AG10803 (cell line): Measurements from ENCODE around the gene CEP192.
"Not testable (repeated sequence)": the region's sequence is repeated elsewhere in the genome, so short reads cannot be mapped to it uniquely, and the experiment has no call there.

ENCODE experiments used
- DNase-seq: peaks from one replicate; pipeline ENCODE4 v3.0.0; 2010; ENCODE audit warnings: low read depth
- H3K4me3 ChIP-seq: 2 replicates; pipeline ENCODE4 v1.5.1; 2011; ENCODE audit warnings: mild to moderate bottlenecking, low read length, control low read depth
- CTCF ChIP-seq: conservative IDR thresholded peaks from 2 replicates; pipeline ENCODE4 v1.5.1; 2011; ENCODE audit warnings: mild to moderate bottlenecking, low read length, control low read depth, inconsistent platforms

The CEP192 gene

DNA sequence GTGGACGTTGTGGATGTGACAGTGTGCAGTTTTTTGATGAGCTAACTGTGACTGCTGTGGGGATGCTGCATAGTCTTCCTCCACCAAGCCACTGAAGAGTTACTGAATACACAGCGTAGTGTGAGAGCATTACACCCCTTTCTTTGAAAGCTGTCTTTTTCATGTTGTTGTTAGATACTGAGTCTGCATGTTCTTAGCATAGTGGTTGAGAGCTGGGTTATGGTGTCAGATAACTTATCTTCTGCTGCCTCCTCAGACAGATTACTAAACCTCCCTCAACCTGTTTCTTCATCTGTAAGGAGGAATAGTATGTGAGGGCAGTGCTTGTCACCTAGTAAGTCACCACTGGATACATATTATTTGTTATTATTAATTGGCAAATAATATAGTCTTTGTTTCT is 63.2 kb downstream of the CEP192 start:
- TF ChIP-seq CTCF, result no peak
- DNase-seq, result no peak
- H3K4me3 ChIP-seq, result no peak overlapping the region

GRCh38 chr18:13061630-13062189 is 70.5 kb downstream of the CEP192 start:
- no peak for DNase-seq
- no peak for TF ChIP-seq CTCF
- no peak overlapping the region for H3K4me3 ChIP-seq

DNA sequence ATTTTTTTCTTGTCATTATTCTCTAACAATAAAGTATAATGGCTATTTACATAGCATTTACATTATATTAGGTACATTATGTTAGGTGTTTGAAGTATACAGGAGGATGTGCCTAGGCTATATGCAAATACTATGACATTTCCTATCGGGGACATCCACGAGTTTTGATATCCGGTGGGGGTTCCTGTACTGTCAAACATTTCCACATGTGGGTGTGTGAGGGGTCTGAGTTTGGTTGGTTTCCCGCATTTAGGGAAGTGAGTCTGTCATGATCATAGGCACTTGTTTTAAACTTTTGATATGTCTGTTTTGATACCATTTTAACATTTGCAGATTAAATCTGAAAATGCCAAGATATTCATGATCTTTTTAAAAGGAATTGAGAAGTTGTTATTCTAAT is 76.0 kb downstream of the CEP192 start:
- no peak for DNase-seq
- no peak overlapping the region for H3K4me3 ChIP-seq
- TF ChIP-seq CTCF, result no peak

- H3K4me3 ChIP-seq, result no peak overlapping the region
- DNase-seq, result no peak
- TF ChIP-seq CTCF, result no peak
Observed at GRCh38 chr18:13067966-13068365, 76.8 kb downstream of the CEP192 start.

- H3K4me3 ChIP-seq, result no peak overlapping the region
- peak; percentile 6 for DNase-seq
- TF ChIP-seq CTCF, result no peak
Observed at GRCh38 chr18:13070460-13070859, 79.3 kb downstream of the CEP192 start.

- H3K4me3 ChIP-seq, result no peak overlapping the region
- no peak for DNase-seq
- TF ChIP-seq CTCF, result no peak
Observed at GRCh38 chr18:13076886-13077285, 85.7 kb downstream of the CEP192 start.

GRCh38 chr18:13077473-13077872 is 86.3 kb downstream of the CEP192 start:
- TF ChIP-seq CTCF, result no peak
- DNase-seq, result no peak

DNA sequence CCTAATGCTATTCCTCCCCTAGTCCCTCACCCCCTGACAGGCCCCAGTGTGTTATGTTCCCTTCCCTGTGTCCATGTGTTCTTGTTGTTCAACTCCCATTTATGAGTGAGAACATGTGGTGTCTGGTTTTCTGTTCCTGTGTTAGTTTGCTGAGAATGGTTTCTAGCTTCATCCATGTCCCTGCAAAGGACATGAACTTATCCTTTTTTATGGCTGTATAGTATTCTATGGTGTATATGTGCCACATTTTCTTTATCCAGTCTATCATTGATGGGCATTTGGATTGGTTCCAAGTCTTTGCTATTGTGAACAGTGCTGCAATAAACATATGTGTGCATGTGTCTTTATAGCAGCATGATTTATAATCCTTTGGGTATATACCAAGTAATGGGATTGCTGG is 86.9 kb downstream of the CEP192 start:
- not testable (repeated sequence) for DNase-seq, H3K4me3 ChIP-seq

More at GRCh38 chr18:13077473-13077872, 86.3 kb downstream of the CEP192 start:
- H3K4me3 ChIP-seq, result no peak overlapping the region
